HEK293 (cell line): ENCODE data around the gene ZNF428.

Experiments used
- CTCF ChIA-PET: fragments of 350-600 bp; formaldehyde crosslinking; extraction: SDS; loops from one replicate; lab custom pipeline; 2021; ENCODE audit warnings: antibody characterized with exemption; lab: Yijun Ruan, JAX
- POLR2A ChIA-PET: fragments of 300-600 bp; formaldehyde crosslinking; extraction: SDS; loops from one replicate; lab custom pipeline; 2020; ENCODE audit warnings: antibody characterized with exemption, inconsistent platforms; lab: Yijun Ruan, JAX
- H3K27ac ChIP-seq: fragments of 200-500 bp; sonication (Bioruptor generic); 2 replicates; pipeline ENCODE4 v1.5.1; 2014; ENCODE audit warnings: low read depth, low read length, control low read depth, inconsistent platforms; ENCODE audit errors: extremely low read depth
- H3K36me3 ChIP-seq, 2 experiments: fragments of 200-500 bp in 1 of 2; sonication (Bioruptor generic) in 1 of 2; 1 replicate in 1 of 2; 2 replicates in 1 of 2; pipeline ENCODE4 v1.5.1; 2014 to 2017; ENCODE audit warnings: inconsistent platforms in 2 of 2, low read length in 2 of 2; ENCODE audit not compliant: control insufficient read depth in 2 of 2, insufficient read depth in 1 of 2
- H3K4me1 ChIP-seq: fragments of 200-500 bp; sonication (Bioruptor generic); 2 replicates; pipeline ENCODE4 v1.5.1; 2014; ENCODE audit warnings: mild to moderate bottlenecking, low read length, inconsistent platforms; ENCODE audit not compliant: control insufficient read depth, insufficient read depth
- H3K4me3 ChIP-seq: 2 replicates; pipeline ENCODE4 v1.5.1; 2011; ENCODE audit warnings: low read depth, mild to moderate bottlenecking, control low read depth, low read length, moderate library complexity
- H3K9me3 ChIP-seq: fragments of 200-500 bp; sonication (Bioruptor generic); 2 replicates; pipeline ENCODE4 v1.5.1; 2014; ENCODE audit warnings: low read depth, low read length, inconsistent platforms; ENCODE audit not compliant: control insufficient read depth, insufficient read depth
- BCL11A ChIP-seq: fragments of 450-650 bp; formaldehyde crosslinking; IDR thresholded peaks from 2 replicates; pipeline ENCODE4 v1.5.1; 2016; ENCODE audit warnings: low read depth, missing biosample characterization, missing genetic modification characterization
- BCL11B ChIP-seq: fragments of 450-650 bp; formaldehyde crosslinking; IDR thresholded peaks from 2 replicates; pipeline ENCODE4 v1.5.1; 2016; ENCODE audit warnings: low read depth, missing biosample characterization, missing genetic modification characterization
- REPIN1 ChIP-seq: fragments of 450-650 bp; formaldehyde crosslinking; IDR thresholded peaks from 2 replicates; pipeline ENCODE4 v1.5.1; 2017; ENCODE audit warnings: missing biosample characterization, missing genetic modification characterization, low read depth
- SP7 ChIP-seq: fragments of 450-650 bp; formaldehyde crosslinking; IDR thresholded peaks from 2 replicates; pipeline ENCODE4 v1.5.1; 2016; ENCODE audit warnings: missing biosample characterization, missing genetic modification characterization
- YY1 ChIP-seq: fragments of 450-650 bp; formaldehyde crosslinking; IDR thresholded peaks from 2 replicates; pipeline ENCODE4 v1.5.1; 2018; ENCODE audit warnings: missing biosample characterization, missing genetic modification characterization
- ZBTB17 ChIP-seq: fragments of 450-650 bp; formaldehyde crosslinking; IDR thresholded peaks from 2 replicates; pipeline ENCODE4 v1.5.1; 2016; ENCODE audit warnings: missing biosample characterization, missing genetic modification characterization
- ZNF391 ChIP-seq: fragments of 450-650 bp; formaldehyde crosslinking; IDR thresholded peaks from 2 replicates; pipeline ENCODE4 v1.5.1; 2016; ENCODE audit warnings: low read depth, missing biosample characterization, missing genetic modification characterization, borderline replicate concordance
- ZNF404 ChIP-seq: fragments of 450-650 bp; formaldehyde crosslinking; IDR thresholded peaks from 2 replicates; pipeline ENCODE4 v1.5.1; 2017; ENCODE audit warnings: missing biosample characterization, missing genetic modification characterization
- ZNF623 ChIP-seq: fragments of 450-650 bp; formaldehyde crosslinking; IDR thresholded peaks from 2 replicates; pipeline ENCODE4 v1.5.1; 2016; ENCODE audit warnings: missing biosample characterization, missing genetic modification characterization
- ZNF777 ChIP-seq: fragments of 450-650 bp; formaldehyde crosslinking; IDR thresholded peaks from 2 replicates; pipeline ENCODE4 v1.5.1; 2017; ENCODE audit warnings: missing biosample characterization, missing genetic modification characterization, borderline replicate concordance
- ZNF785 ChIP-seq: fragments of 450-650 bp; formaldehyde crosslinking; IDR thresholded peaks from 2 replicates; pipeline ENCODE4 v1.5.1; 2016; ENCODE audit warnings: missing biosample characterization, missing genetic modification characterization
- TF ChIP-seq, protein P1 (sequence below): fragments of 450-650 bp; formaldehyde crosslinking; IDR thresholded peaks from 2 replicates; pipeline ENCODE4 v1.5.1; 2016; ENCODE audit warnings: missing biosample characterization, missing genetic modification characterization
- TF ChIP-seq, protein P2 (sequence below): fragments of 450-650 bp; formaldehyde crosslinking; IDR thresholded peaks from 2 replicates; pipeline ENCODE4 v1.5.1; 2016; ENCODE audit warnings: missing biosample characterization, missing genetic modification characterization
- TF ChIP-seq, protein P3 (sequence below): fragments of 450-650 bp; formaldehyde crosslinking; IDR thresholded peaks from 2 replicates; pipeline ENCODE4 v1.5.1; 2016; ENCODE audit warnings: missing biosample characterization, missing genetic modification characterization
- TF ChIP-seq, protein P4 (sequence below): fragments of 450-650 bp; formaldehyde crosslinking; IDR thresholded peaks from 2 replicates; pipeline ENCODE4 v1.5.1; 2016; ENCODE audit warnings: missing biosample characterization, missing genetic modification characterization, borderline replicate concordance
- TF ChIP-seq, protein P5 (sequence below): fragments of 450-650 bp; formaldehyde crosslinking; IDR thresholded peaks from 2 replicates; pipeline ENCODE4 v1.5.1; 2016; ENCODE audit warnings: missing biosample characterization, missing genetic modification characterization
- TF ChIP-seq, protein P6 (sequence below): fragments of 450-650 bp; formaldehyde crosslinking; IDR thresholded peaks from 2 replicates; pipeline ENCODE4 v1.5.1; 2016; ENCODE audit warnings: missing biosample characterization, missing genetic modification characterization

ZNF428 gene

DNA sequence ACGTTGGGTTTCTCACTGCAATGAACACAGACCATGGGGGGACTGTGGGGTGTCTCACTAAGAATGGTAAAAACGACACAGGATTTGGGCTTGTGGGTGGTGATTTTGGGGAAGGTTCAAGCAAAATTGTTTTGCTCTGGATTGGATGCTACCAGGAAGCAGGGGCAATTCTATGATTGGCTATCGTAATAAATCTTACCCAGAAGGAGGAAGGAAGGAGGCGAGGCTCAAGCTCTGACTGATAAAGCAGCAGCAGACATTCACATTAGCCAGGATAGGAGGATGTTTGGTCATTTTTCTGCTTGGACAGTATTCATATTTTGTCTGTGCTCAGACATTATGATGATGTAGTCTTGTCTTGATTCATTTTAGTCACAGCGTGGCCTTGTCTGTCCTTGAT, 21.6 kb downstream of the ZNF428 start:
- ChIA-PET POLR2A (interaction anchor here (0.7 to 4.1 kb wide), 3 partner anchors 13 to 70 kb away, joined by 3 to 49 read pairs (median 3); no protein-coding TSS in a partner anchor), CTCF (interaction anchor here (0.8 to 6.1 kb wide), 5 partner anchors 21 to 151 kb away, joined by 3 to 91 read pairs (median 21); partner anchors contain the start of gene ZNF428)
- Histone ChIP-seq H3K36me3 (peaks cover 58 to 71% of the 10 kb centered on the region in 2 experiments), H3K27ac (peak overlapping the region; percentile 95; the same call in 1 of the 2 replicates), H3K4me1 (peaks cover 24% of the 10 kb centered on the region), H3K4me3 (no peak overlapping the region), H3K9me3 (no peaks in the 10 kb centered on the region)
- no peak for TF ChIP-seq ZBTB17
- TF ChIP-seq, protein P1, sequence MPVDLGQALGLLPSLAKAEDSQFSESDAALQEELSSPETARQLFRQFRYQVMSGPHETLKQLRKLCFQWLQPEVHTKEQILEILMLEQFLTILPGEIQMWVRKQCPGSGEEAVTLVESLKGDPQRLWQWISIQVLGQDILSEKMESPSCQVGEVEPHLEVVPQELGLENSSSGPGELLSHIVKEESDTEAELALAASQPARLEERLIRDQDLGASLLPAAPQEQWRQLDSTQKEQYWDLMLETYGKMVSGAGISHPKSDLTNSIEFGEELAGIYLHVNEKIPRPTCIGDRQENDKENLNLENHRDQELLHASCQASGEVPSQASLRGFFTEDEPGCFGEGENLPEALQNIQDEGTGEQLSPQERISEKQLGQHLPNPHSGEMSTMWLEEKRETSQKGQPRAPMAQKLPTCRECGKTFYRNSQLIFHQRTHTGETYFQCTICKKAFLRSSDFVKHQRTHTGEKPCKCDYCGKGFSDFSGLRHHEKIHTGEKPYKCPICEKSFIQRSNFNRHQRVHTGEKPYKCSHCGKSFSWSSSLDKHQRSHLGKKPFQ (tag by site-specific recombination), result no peak
- no peak for TF ChIP-seq ZNF404 (tag by site-specific recombination)
- TF ChIP-seq ZNF777 (tag by site-specific recombination), result no peak
- TF ChIP-seq, protein P2, sequence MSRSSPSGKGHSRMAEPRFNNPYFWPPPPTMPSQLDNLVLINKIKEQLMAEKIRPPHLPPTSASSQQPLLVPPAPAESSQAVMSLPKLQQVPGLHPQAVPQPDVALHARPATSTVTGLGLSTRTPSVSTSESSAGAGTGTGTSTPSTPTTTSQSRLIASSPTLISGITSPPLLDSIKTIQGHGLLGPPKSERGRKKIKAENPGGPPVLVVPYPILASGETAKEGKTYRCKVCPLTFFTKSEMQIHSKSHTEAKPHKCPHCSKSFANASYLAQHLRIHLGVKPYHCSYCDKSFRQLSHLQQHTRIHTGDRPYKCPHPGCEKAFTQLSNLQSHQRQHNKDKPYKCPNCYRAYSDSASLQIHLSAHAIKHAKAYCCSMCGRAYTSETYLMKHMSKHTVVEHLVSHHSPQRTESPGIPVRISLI (tag by site-specific recombination), result no peak
- no peak for TF ChIP-seq ZNF623 (tag by site-specific recombination)
- TF ChIP-seq ZNF785 (tag by site-specific recombination), result no peak

DNA sequence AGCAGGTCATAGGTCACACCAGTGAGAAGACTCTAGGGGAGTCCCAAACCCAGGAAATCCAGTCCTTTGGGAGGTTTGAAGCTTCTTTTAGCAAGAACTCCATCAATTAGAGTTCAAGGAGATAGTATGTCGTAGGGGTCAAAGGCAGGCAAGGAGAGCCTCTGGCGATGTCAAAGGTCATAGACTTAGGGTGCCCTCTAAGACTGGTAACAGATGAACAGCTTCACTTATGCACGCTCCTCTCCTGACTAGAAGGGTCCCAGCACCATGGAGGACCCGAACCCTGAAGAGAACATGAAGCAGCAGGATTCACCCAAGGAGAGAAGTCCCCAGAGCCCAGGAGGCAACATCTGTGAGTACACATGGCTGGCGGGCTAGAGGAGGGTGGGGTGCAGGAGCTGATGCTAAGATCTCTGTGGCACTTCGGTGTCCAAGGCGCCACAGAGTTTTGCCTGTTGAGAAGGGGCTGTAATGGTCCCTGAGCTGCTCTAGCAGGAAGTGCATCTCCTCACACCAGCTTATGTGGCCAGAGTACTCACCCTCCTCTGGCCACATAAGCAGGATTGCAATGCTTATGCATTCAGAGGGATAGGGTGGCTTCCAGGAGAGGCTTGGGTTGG, 22.5 kb downstream of the ZNF428 start:
- peaks cover 24% of the 10 kb centered on the region for H3K4me1 ChIP-seq
- H3K27ac ChIP-seq, result peak overlapping the region; percentile 95
- ChIA-PET POLR2A (interaction anchor here (0.5 to 4.1 kb wide), 18 partner anchors 9 to 355 kb away, joined by 3 to 49 read pairs (median 10); partner anchors contain the start of genes PINLYP, SMG9, XRCC1 and ZNF221), CTCF (interaction anchor here (0.6 to 6.1 kb wide), 16 partner anchors 19 to 1346 kb away, joined by 3 to 91 read pairs (median 4); partner anchors contain the start of gene ZNF428)
- no peaks in the 10 kb centered on the region for H3K9me3 ChIP-seq
- no peak for TF ChIP-seq SP7 (tag by site-specific recombination)
- TF ChIP-seq, protein P3, sequence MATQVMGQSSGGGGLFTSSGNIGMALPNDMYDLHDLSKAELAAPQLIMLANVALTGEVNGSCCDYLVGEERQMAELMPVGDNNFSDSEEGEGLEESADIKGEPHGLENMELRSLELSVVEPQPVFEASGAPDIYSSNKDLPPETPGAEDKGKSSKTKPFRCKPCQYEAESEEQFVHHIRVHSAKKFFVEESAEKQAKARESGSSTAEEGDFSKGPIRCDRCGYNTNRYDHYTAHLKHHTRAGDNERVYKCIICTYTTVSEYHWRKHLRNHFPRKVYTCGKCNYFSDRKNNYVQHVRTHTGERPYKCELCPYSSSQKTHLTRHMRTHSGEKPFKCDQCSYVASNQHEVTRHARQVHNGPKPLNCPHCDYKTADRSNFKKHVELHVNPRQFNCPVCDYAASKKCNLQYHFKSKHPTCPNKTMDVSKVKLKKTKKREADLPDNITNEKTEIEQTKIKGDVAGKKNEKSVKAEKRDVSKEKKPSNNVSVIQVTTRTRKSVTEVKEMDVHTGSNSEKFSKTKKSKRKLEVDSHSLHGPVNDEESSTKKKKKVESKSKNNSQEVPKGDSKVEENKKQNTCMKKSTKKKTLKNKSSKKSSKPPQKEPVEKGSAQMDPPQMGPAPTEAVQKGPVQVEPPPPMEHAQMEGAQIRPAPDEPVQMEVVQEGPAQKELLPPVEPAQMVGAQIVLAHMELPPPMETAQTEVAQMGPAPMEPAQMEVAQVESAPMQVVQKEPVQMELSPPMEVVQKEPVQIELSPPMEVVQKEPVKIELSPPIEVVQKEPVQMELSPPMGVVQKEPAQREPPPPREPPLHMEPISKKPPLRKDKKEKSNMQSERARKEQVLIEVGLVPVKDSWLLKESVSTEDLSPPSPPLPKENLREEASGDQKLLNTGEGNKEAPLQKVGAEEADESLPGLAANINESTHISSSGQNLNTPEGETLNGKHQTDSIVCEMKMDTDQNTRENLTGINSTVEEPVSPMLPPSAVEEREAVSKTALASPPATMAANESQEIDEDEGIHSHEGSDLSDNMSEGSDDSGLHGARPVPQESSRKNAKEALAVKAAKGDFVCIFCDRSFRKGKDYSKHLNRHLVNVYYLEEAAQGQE (tag by site-specific recombination), result 0 out of 2 replicates have a peak, but pooled peaks have one; percentile 2
- peak; percentile 82; the same call in 1 of the 2 replicates for TF ChIP-seq BCL11B
- TF ChIP-seq BCL11A (tag by site-specific recombination), result 0 out of 2 replicates have a peak, but pooled peaks have one; percentile 51
- TF ChIP-seq, protein P4, sequence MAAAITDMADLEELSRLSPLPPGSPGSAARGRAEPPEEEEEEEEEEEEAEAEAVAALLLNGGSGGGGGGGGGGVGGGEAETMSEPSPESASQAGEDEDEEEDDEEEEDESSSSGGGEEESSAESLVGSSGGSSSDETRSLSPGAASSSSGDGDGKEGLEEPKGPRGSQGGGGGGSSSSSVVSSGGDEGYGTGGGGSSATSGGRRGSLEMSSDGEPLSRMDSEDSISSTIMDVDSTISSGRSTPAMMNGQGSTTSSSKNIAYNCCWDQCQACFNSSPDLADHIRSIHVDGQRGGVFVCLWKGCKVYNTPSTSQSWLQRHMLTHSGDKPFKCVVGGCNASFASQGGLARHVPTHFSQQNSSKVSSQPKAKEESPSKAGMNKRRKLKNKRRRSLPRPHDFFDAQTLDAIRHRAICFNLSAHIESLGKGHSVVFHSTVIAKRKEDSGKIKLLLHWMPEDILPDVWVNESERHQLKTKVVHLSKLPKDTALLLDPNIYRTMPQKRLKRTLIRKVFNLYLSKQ (tag by site-specific recombination), result no peak
- TF ChIP-seq, protein P5, sequence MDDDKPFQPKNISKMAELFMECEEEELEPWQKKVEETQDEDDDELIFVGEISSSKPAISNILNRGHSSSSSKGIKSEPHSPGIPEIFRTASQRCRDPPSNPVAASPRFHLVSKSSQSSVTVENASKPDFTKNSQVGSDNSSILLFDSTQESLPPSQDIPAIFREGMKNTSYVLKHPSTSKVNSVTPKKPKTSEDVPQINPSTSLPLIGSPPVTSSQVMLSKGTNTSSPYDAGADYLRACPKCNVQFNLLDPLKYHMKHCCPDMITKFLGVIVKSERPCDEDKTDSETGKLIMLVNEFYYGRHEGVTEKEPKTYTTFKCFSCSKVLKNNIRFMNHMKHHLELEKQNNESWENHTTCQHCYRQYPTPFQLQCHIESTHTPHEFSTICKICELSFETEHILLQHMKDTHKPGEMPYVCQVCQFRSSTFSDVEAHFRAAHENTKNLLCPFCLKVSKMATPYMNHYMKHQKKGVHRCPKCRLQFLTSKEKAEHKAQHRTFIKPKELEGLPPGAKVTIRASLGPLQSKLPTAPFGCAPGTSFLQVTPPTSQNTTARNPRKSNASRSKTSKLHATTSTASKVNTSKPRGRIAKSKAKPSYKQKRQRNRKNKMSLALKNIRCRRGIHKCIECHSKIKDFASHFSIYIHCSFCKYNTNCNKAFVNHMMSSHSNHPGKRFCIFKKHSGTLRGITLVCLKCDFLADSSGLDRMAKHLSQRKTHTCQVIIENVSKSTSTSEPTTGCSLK (tag by site-specific recombination), result no peak
- no peak for TF ChIP-seq REPIN1 (tag by site-specific recombination)
- TF ChIP-seq ZNF391 (tag by site-specific recombination), result no peak
- TF ChIP-seq YY1 (tag by site-specific recombination), result no peak
- TF ChIP-seq, protein P6, sequence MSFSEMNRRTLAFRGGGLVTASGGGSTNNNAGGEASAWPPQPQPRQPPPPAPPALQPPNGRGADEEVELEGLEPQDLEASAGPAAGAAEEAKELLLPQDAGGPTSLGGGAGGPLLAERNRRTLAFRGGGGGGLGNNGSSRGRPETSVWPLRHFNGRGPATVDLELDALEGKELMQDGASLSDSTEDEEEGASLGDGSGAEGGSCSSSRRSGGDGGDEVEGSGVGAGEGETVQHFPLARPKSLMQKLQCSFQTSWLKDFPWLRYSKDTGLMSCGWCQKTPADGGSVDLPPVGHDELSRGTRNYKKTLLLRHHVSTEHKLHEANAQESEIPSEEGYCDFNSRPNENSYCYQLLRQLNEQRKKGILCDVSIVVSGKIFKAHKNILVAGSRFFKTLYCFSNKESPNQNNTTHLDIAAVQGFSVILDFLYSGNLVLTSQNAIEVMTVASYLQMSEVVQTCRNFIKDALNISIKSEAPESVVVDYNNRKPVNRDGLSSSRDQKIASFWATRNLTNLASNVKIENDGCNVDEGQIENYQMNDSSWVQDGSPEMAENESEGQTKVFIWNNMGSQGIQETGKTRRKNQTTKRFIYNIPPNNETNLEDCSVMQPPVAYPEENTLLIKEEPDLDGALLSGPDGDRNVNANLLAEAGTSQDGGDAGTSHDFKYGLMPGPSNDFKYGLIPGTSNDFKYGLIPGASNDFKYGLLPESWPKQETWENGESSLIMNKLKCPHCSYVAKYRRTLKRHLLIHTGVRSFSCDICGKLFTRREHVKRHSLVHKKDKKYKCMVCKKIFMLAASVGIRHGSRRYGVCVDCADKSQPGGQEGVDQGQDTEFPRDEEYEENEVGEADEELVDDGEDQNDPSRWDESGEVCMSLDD (tag by site-specific recombination), result peak; percentile 16; the same call in 1 of the 2 replicates
- H3K36me3 ChIP-seq, result peaks cover 54 to 73% of the 10 kb centered on the region in 2 experiments
- H3K4me3 ChIP-seq, result peak overlapping the region; percentile 54
